Activated naive CD4-positive, alpha-beta T cell treated with anti-CD3 and anti-CD28 coated beads, Interleukin-2, amount 50 U/mL, for 72 hours (primary cell): ENCODE results near the gene XRCC4. TPM values are rescaled to one million over a fixed set of nuclear protein-coding genes. Genes with fewer than 3 reads are reported as not detected.

Experiments
- ATAC-seq, 2 donors: fragments of 150-1000 bp; cut with Tn5 transposase; 2 replicates each; pipeline ENCODE4 v1.10.0; 2021; ENCODE audit warnings: mild to moderate bottlenecking in 2 of 2, moderate library complexity in 2 of 2
- DNase-seq, 2 donors: peaks; one replicate each; pipeline ENCODE4 v3.0.0; 2021 to 2022; ENCODE audit warnings: low spot score in 2 of 2
- H3K27ac Mint-ChIP-seq, 2 donors: one replicate each; pipeline ENCODE4 v1.8.0; 2022; ENCODE audit warnings: mild to moderate bottlenecking in 2 of 2, mixed read lengths in 2 of 2
- H3K36me3 Mint-ChIP-seq, 2 donors: one replicate each; pipeline ENCODE4 v1.8.0; 2022; ENCODE audit warnings: mixed read lengths in 2 of 2
- H3K9me3 Mint-ChIP-seq, 2 donors: one replicate each; pipeline ENCODE4 v1.8.0; 2022; ENCODE audit warnings: mixed read lengths in 2 of 2
- total RNA-seq, 2 donors: library from RNA; stranded (reverse); gene quantifications; one replicate each; pipeline ENCODE4 v1.2.3, GENCODE V29; 2022

XRCC4 gene
- total RNA-seq, 2 donors from 2014 or later = 13.3 to 13.6 TPM

- Mint-ChIP-seq H3K9me3 (peaks cover 18 to 25% of the 10 kb centered on the region in 2 donors), H3K27ac (no peak overlapping the region), H3K36me3 (peaks cover 34 to 39% of the 10 kb centered on the region in 2 donors)
- ATAC-seq (no peak), DNase-seq (no peak)
These were observed 19.5 kb downstream of the XRCC4 start for GRCh38 chr5:83096660-83097339.

GRCh38 chr5:83097689-83098231, 20.4 kb downstream of the XRCC4 start:
- Mint-ChIP-seq H3K9me3 (peaks cover 15 to 22% of the 10 kb centered on the region in 2 donors), H3K36me3 (peaks cover 29% of the 10 kb centered on the region in 2 donors), H3K27ac (no peak overlapping the region)
- ATAC-seq = no peak
- DNase-seq = no peak

- no peak overlapping the region for H3K27ac Mint-ChIP-seq
- H3K9me3 Mint-ChIP-seq = peaks cover 5 to 12% of the 10 kb centered on the region in 2 donors
- DNase-seq (no peak), ATAC-seq (no peak)
- peaks cover 17 to 19% of the 10 kb centered on the region in 2 donors for H3K36me3 Mint-ChIP-seq
These were observed 21.7 kb downstream of the XRCC4 start for GRCh38 chr5:83099001-83099400.

- ATAC-seq (no peak), DNase-seq (no peak)
- H3K36me3 Mint-ChIP-seq = peaks cover 12 to 14% of the 10 kb centered on the region in 2 donors
- peaks cover under 1 to 7% of the 10 kb centered on the region in 2 donors for H3K9me3 Mint-ChIP-seq
- H3K27ac Mint-ChIP-seq = no peak overlapping the region
These were observed 22.1 kb downstream of the XRCC4 start for GRCh38 chr5:83099445-83099844.

- DNase-seq (no peak), ATAC-seq (no peak)
- no peak overlapping the region for H3K27ac Mint-ChIP-seq
- no peaks in the 10 kb centered on the region for H3K36me3 Mint-ChIP-seq
- no peaks in the 10 kb centered on the region for H3K9me3 Mint-ChIP-seq
These were observed 24.2 kb downstream of the XRCC4 start for GRCh38 chr5:83101514-83101913.

GRCh38 chr5:83102364-83102980, 25.1 kb downstream of the XRCC4 start:
- Mint-ChIP-seq H3K36me3 (peaks cover 0 to 5% of the 10 kb centered on the region in 2 donors), H3K27ac (no peak overlapping the region), H3K9me3 (no peaks in the 10 kb centered on the region)
- DNase-seq (no peak), ATAC-seq (no peak)

GRCh38 chr5:83104021-83104420, 26.7 kb downstream of the XRCC4 start:
- peaks cover 0 to 5% of the 10 kb centered on the region in 2 donors for H3K36me3 Mint-ChIP-seq

GRCh38 chr5:83107692-83108420, 30.5 kb downstream of the XRCC4 start:
- H3K27ac Mint-ChIP-seq = no peak overlapping the region
- H3K36me3 Mint-ChIP-seq = peaks cover 9 to 13% of the 10 kb centered on the region in 2 donors
- no peak for ATAC-seq
- no peak for DNase-seq
- peaks cover 0 to 4% of the 10 kb centered on the region in 2 donors for H3K9me3 Mint-ChIP-seq

More at GRCh38 chr5:83104021-83104420, 26.7 kb downstream of the XRCC4 start:
- no peak for ATAC-seq
- Mint-ChIP-seq H3K9me3 (no peaks in the 10 kb centered on the region), H3K27ac (no peak overlapping the region)
- no peak for DNase-seq

- DNase-seq = no peak
- peaks cover under 1 to 9% of the 10 kb centered on the region in 2 donors for H3K9me3 Mint-ChIP-seq
- ATAC-seq = no peak
- H3K36me3 Mint-ChIP-seq = peaks cover 18 to 20% of the 10 kb centered on the region in 2 donors
- no peak overlapping the region for H3K27ac Mint-ChIP-seq
These were observed 32.0 kb downstream of the XRCC4 start for GRCh38 chr5:83109380-83109779.

- peaks cover 30 to 34% of the 10 kb centered on the region in 2 donors for H3K36me3 Mint-ChIP-seq
- DNase-seq = no peak
- ATAC-seq = no peak
- H3K9me3 Mint-ChIP-seq = peaks cover 7 to 18% of the 10 kb centered on the region in 2 donors
- H3K27ac Mint-ChIP-seq = no peak overlapping the region
These were observed 38.5 kb downstream of the XRCC4 start for GRCh38 chr5:83115816-83116215.

- DNase-seq (no peak), ATAC-seq (no peak)
- no peak overlapping the region for H3K27ac Mint-ChIP-seq
- peaks cover 17 to 21% of the 10 kb centered on the region in 2 donors for H3K36me3 Mint-ChIP-seq
- peaks cover 7 to 10% of the 10 kb centered on the region in 2 donors for H3K9me3 Mint-ChIP-seq
These were observed 41.1 kb downstream of the XRCC4 start for GRCh38 chr5:83118471-83118870.

GRCh38 chr5:83118976-83119375, 41.6 kb downstream of the XRCC4 start:
- Mint-ChIP-seq H3K9me3 (peaks cover 7 to 10% of the 10 kb centered on the region in 2 donors), H3K36me3 (peaks cover 17 to 20% of the 10 kb centered on the region in 2 donors), H3K27ac (no peak overlapping the region)
- no peak for ATAC-seq
- DNase-seq = no peak

- no peak overlapping the region for H3K27ac Mint-ChIP-seq
These were observed 47.2 kb downstream of the XRCC4 start for GRCh38 chr5:83124593-83124992.

GRCh38 chr5:83125560-83125959, 48.2 kb downstream of the XRCC4 start:
- H3K27ac Mint-ChIP-seq = no peak overlapping the region
- DNase-seq (no peak), ATAC-seq (no peak)
- peaks cover 0 to 10% of the 10 kb centered on the region in 2 donors for H3K9me3 Mint-ChIP-seq
- H3K36me3 Mint-ChIP-seq = peaks cover 19 to 29% of the 10 kb centered on the region in 2 donors

More at GRCh38 chr5:83124593-83124992, 47.2 kb downstream of the XRCC4 start:
- ATAC-seq (no peak), DNase-seq (no peak)
- Mint-ChIP-seq H3K9me3 (peaks cover 0 to 10% of the 10 kb centered on the region in 2 donors), H3K36me3 (peaks cover 14 to 20% of the 10 kb centered on the region in 2 donors)

- H3K36me3 Mint-ChIP-seq = peaks cover 27 to 36% of the 10 kb centered on the region in 2 donors
- no peak overlapping the region for H3K27ac Mint-ChIP-seq
- peaks cover 5 to 15% of the 10 kb centered on the region in 2 donors for H3K9me3 Mint-ChIP-seq
- no peak for ATAC-seq
- no peak for DNase-seq
These were observed 49.2 kb downstream of the XRCC4 start for GRCh38 chr5:83126501-83126900.

GRCh38 chr5:83133797-83134196, 56.5 kb downstream of the XRCC4 start:
- no peak for DNase-seq
- Mint-ChIP-seq H3K36me3 (peaks cover 47 to 51% of the 10 kb centered on the region in 2 donors), H3K9me3 (peaks cover 17 to 27% of the 10 kb centered on the region in 2 donors), H3K27ac (no peak overlapping the region)
- ATAC-seq = no peak

- no peak for ATAC-seq
- H3K27ac Mint-ChIP-seq = no peak overlapping the region
These were observed 65.2 kb downstream of the XRCC4 start for GRCh38 chr5:83142526-83142925.

More at GRCh38 chr5:83142526-83142925, 65.2 kb downstream of the XRCC4 start:
- H3K36me3 Mint-ChIP-seq = no peaks in the 10 kb centered on the region
- H3K9me3 Mint-ChIP-seq = no peaks in the 10 kb centered on the region
- DNase-seq = no peak
